ENCODE data around the gene SLC39A11. TPM values are rescaled to one million over a fixed set of nuclear protein-coding genes. Genes with fewer than 3 reads are reported as not detected.

SLC39A11 gene
- polyA plus RNA-seq, 1 of the 3 experiments (the other 2 are of a cell fraction), result 23.5 TPM

- TF ChIP-seq REST (IDR thresholded peaks at IDR 0.05; ENCODE audit: low read depth, low read length), result no peak
- TF ChIP-seq NRF1 (IDR thresholded peaks at IDR 0.05; ENCODE audit: low read depth, low read length), result no peak
- no peak for TF ChIP-seq CHD2 (IDR thresholded peaks at IDR 0.05; ENCODE audit: low read length, partially characterized antibody)
- no peak for TF ChIP-seq YY1 (IDR thresholded peaks at IDR 0.05; ENCODE audit: low read depth)
- no peak overlapping the region for H3K4me2 ChIP-seq
- 92% methylated on average over 6 of the region's 6 CpGs for WGBS (ENCODE audit: low lambda C conversion rate)
- H3K9me3 ChIP-seq, result no peaks in the 10 kb centered on the region
- H3K9ac ChIP-seq, result no peak overlapping the region
- CTCF ChIA-PET, result interaction anchor here (1.2 to 1.3 kb wide), 3 partner anchors 21 to 189 kb away, joined by 4 to 7 read pairs (median 4); no protein-coding TSS in a partner anchor
- POLR2A ChIA-PET, result interaction anchor here (0.6 kb wide), 2 partner anchors 136 to 1732 kb away, joined by 3 to 6 read pairs; no protein-coding TSS in a partner anchor
- no peaks in the 10 kb centered on the region for H3K79me2 ChIP-seq (ENCODE audit: insufficient read depth)
- H4K20me1 ChIP-seq (ENCODE audit: insufficient read depth), result no peaks in the 10 kb centered on the region
- no peaks in the 10 kb centered on the region for H3K9me2 ChIP-seq
- no peak for DNase-seq
- no peaks in the 10 kb centered on the region for H3K36me3 ChIP-seq (replicated peaks in 1 of 2; ENCODE audit: control insufficient read depth in 1 of 2, insufficient read depth in 2 of 2, low read length in 1 of 2)
- no peak overlapping the region for H3K27ac ChIP-seq (ENCODE audit: low read depth in 2 of 2, low read length in 1 of 2)
- no peak overlapping the region for H2AFZ ChIP-seq (ENCODE audit: low read depth)
- H3K27me3 ChIP-seq (ENCODE audit: insufficient read depth), result no peaks in the 10 kb centered on the region
- H3K4me1 ChIP-seq (ENCODE audit: control insufficient read depth in 1 of 2, insufficient read depth in 2 of 2, low read depth in 1 of 2, low read length in 1 of 2), result no peaks in the 10 kb centered on the region
- H3K4me3 ChIP-seq (ENCODE audit: low read depth in 2 of 2, low read length in 1 of 2), result no peak overlapping the region
- no peaks in the 10 kb centered on the region for H3F3A ChIP-seq (replicated peaks; ENCODE audit: insufficient read depth)
Measured at GRCh38 chr17:72749119-72749572, 343.3 kb downstream of the SLC39A11 start.

- H3K4me2 ChIP-seq, result no peak overlapping the region
- H3K9me3 ChIP-seq, result no peaks in the 10 kb centered on the region
- H2AFZ ChIP-seq (ENCODE audit: low read depth), result no peak overlapping the region
- no peak for DNase-seq
- no peaks in the 10 kb centered on the region for H3K4me1 ChIP-seq (ENCODE audit: control insufficient read depth in 1 of 2, insufficient read depth in 2 of 2, low read depth in 1 of 2, low read length in 1 of 2)
- H3K36me3 ChIP-seq (replicated peaks in 1 of 2; ENCODE audit: control insufficient read depth in 1 of 2, insufficient read depth in 2 of 2, low read length in 1 of 2), result no peaks in the 10 kb centered on the region
- H3K9ac ChIP-seq, result no peak overlapping the region
- H3K79me2 ChIP-seq (ENCODE audit: insufficient read depth), result no peaks in the 10 kb centered on the region
- no peak overlapping the region for H3K27ac ChIP-seq (ENCODE audit: low read depth in 2 of 2, low read length in 1 of 2)
- ChIA-PET POLR2A (no interaction called here), CTCF (interaction anchor here (1.0 to 1.4 kb wide), 3 partner anchors 19 to 442 kb away, joined by 3 to 5 read pairs (median 4); no protein-coding TSS in a partner anchor)
- H4K20me1 ChIP-seq (ENCODE audit: insufficient read depth), result no peaks in the 10 kb centered on the region
- WGBS (ENCODE audit: low lambda C conversion rate), result 94% methylated on average over 5 of the region's 5 CpGs
- H3K27me3 ChIP-seq (ENCODE audit: insufficient read depth), result no peaks in the 10 kb centered on the region
- H3F3A ChIP-seq (replicated peaks; ENCODE audit: insufficient read depth), result no peaks in the 10 kb centered on the region
- no peak overlapping the region for H3K4me3 ChIP-seq (ENCODE audit: low read depth in 2 of 2, low read length in 1 of 2)
- TF ChIP-seq NRF1 (IDR thresholded peaks at IDR 0.05; ENCODE audit: low read depth, low read length) (no peak), CTCF (IDR thresholded peaks at IDR 0.05) (no peak), ELF1 (IDR thresholded peaks at IDR 0.05) (no peak), EZH2phosphoT487 (IDR thresholded peaks at IDR 0.05; ENCODE audit: borderline replicate concordance, low read depth) (no peak), TAF1 (IDR thresholded peaks at IDR 0.05; ENCODE audit: borderline replicate concordance, low read depth, low read length) (no peak), GATA2 (CRISPR knock-in tag; IDR thresholded peaks at IDR 0.05) (no peak), GABPA (IDR thresholded peaks at IDR 0.05; ENCODE audit: low read depth) (no peak), FOSL2 (IDR thresholded peaks at IDR 0.05; ENCODE audit: borderline replicate concordance, low read depth) (no peak), EP300 (IDR thresholded peaks at IDR 0.05; ENCODE audit: borderline replicate concordance in 1 of 2, low read depth in 1 of 2, low read length in 1 of 2) (no peak)
- H3K9me2 ChIP-seq, result no peaks in the 10 kb centered on the region
Measured at GRCh38 chr17:72747501-72747900, 345.0 kb downstream of the SLC39A11 start.
